DOHH2 (cell line): ENCODE measurements around the gene PTPRN2.

Source experiments
- H3F3A ChIP-seq: fragments of 200-600 bp; sonication (generic), shearing (Covaris generic); 2 replicates; pipeline ENCODE4 v1.6.0; 2016; ENCODE audit warnings: antibody characterized with exemption, mild to moderate bottlenecking; ENCODE audit not compliant: control insufficient read depth, insufficient read depth
- H3K27ac ChIP-seq: fragments of 200-600 bp; sonication (generic); 2 replicates; pipeline ENCODE4 v1.5.1; 2014; ENCODE audit warnings: low read depth, mild to moderate bottlenecking, low read length, moderate library complexity
- H3K27me3 ChIP-seq: fragments of 200-600 bp; sonication (generic); 2 replicates; pipeline ENCODE4 v1.6.1; 2014; ENCODE audit warnings: mild to moderate bottlenecking, low read length, mixed read lengths; ENCODE audit not compliant: control insufficient read depth
- H3K36me3 ChIP-seq: fragments of 200-600 bp; sonication (generic); 2 replicates; pipeline ENCODE4 v1.6.1; 2014; ENCODE audit warnings: mild to moderate bottlenecking, low read length, moderate library complexity, mixed read lengths; ENCODE audit not compliant: control insufficient read depth
- H3K4me1 ChIP-seq: fragments of 200-600 bp; sonication (generic); 2 replicates; pipeline ENCODE4 v1.6.1; 2014; ENCODE audit warnings: mild to moderate bottlenecking, low read length, mixed read lengths; ENCODE audit not compliant: control insufficient read depth
- H3K4me2 ChIP-seq: fragments of 200-600 bp; sonication (generic); 2 replicates; pipeline ENCODE4 v1.6.0; 2014; ENCODE audit warnings: mild to moderate bottlenecking, low read length, moderate library complexity
- H3K4me3 ChIP-seq: fragments of 200-600 bp; sonication (generic); 2 replicates; pipeline ENCODE4 v1.5.1; 2014; ENCODE audit warnings: mild to moderate bottlenecking, low read length, mixed read lengths
- H3K79me2 ChIP-seq: fragments of 200-600 bp; sonication (generic); 2 replicates; pipeline ENCODE4 v1.6.1; 2014; ENCODE audit warnings: mild to moderate bottlenecking, low read length, mixed read lengths; ENCODE audit not compliant: control insufficient read depth
- H3K9me2 ChIP-seq: fragments of 200-600 bp; sonication (generic); replicated peaks from 2 replicates; pipeline ENCODE4 v1.6.1; 2014; ENCODE audit warnings: mild to moderate bottlenecking, low read length, mixed read lengths; ENCODE audit not compliant: control insufficient read depth
- H3K9me3 ChIP-seq: fragments of 200-600 bp; sonication (generic); 2 replicates; pipeline ENCODE4 v1.6.1; 2014; ENCODE audit warnings: antibody characterized with exemption, low read length, mixed read lengths; ENCODE audit not compliant: control insufficient read depth, insufficient read depth
- H4K20me1 ChIP-seq: fragments of 200-600 bp; sonication (generic); 2 replicates; pipeline ENCODE4 v1.6.0; 2014; ENCODE audit warnings: low read depth, mild to moderate bottlenecking, antibody characterized with exemption, low read length, moderate library complexity; ENCODE audit not compliant: control insufficient read depth, insufficient read depth
- EZH2phosphoT487 ChIP-seq: fragments of 200-600 bp; sonication (generic); IDR thresholded peaks from 2 replicates; pipeline ENCODE4 v1.6.1; 2017; ENCODE audit warnings: borderline replicate concordance, mild to moderate bottlenecking, antibody characterized with exemption, low read length, moderate library complexity, mixed read lengths
- TF ChIP-seq, protein P1 (sequence below): fragments of 200-600 bp; sonication (generic); IDR thresholded peaks from one replicate; pipeline ENCODE4 v1.5.1; 2014; ENCODE audit warnings: antibody characterized with exemption, mild to moderate bottlenecking, low read depth, low read length; ENCODE audit not compliant: poor library complexity, severe bottlenecking

The PTPRN2 gene

DNA sequence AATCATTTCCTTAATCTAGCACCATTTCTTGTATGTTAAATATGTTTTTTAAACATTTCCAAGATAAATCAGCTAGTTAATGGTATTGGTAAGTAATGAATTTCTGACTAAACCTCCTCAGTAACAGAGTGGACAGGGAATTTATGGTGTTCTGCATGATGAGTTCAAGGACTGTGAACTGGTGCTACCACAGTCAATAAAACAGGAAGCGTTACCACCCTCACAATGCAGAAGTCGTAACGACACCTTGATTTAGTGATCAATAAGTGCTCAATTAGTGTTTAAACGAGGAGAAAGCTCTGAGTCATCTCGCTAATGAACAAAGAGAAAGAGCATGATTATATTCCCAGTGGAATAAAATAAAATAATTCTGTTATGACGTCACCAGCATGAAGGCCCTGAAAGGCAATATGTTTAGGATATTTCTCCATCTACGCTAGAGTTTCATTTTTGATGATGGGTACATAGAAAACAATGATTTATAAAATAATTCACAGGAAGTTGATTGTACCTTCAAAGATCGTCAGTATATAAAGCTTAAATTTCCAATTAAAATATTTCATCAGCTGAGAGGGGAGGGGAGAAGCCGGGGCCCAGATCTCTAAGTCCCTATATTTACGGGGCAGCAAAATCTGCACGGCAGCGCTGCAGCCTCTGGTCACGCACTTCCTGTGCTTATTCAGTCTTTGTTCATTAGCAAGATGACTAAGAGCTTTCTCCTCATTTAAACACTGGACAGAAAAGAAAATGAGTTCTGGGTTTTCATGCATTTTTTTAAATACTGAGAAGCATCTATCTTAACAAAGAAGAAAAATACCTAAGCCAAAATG is 400.5 kb downstream of the PTPRN2 start:
- TF ChIP-seq, protein P1, sequence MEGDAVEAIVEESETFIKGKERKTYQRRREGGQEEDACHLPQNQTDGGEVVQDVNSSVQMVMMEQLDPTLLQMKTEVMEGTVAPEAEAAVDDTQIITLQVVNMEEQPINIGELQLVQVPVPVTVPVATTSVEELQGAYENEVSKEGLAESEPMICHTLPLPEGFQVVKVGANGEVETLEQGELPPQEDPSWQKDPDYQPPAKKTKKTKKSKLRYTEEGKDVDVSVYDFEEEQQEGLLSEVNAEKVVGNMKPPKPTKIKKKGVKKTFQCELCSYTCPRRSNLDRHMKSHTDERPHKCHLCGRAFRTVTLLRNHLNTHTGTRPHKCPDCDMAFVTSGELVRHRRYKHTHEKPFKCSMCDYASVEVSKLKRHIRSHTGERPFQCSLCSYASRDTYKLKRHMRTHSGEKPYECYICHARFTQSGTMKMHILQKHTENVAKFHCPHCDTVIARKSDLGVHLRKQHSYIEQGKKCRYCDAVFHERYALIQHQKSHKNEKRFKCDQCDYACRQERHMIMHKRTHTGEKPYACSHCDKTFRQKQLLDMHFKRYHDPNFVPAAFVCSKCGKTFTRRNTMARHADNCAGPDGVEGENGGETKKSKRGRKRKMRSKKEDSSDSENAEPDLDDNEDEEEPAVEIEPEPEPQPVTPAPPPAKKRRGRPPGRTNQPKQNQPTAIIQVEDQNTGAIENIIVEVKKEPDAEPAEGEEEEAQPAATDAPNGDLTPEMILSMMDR = no peak
- no peak for TF ChIP-seq EZH2phosphoT487
- no peaks in the 10 kb centered on the region for H3K79me2 ChIP-seq
- no peaks in the 10 kb centered on the region for H4K20me1 ChIP-seq
- no peak overlapping the region for H3K27ac ChIP-seq
- no peaks in the 10 kb centered on the region for H3K27me3 ChIP-seq
- peaks cover 57% of the 10 kb centered on the region; the same call in 1 of the 2 replicates for H3K9me3 ChIP-seq
- H3K4me1 ChIP-seq = no peaks in the 10 kb centered on the region
- H3F3A ChIP-seq = no peaks in the 10 kb centered on the region
- no peaks in the 10 kb centered on the region for H3K9me2 ChIP-seq
- H3K4me3 ChIP-seq = no peak overlapping the region
- no peak overlapping the region for H3K4me2 ChIP-seq
- H3K36me3 ChIP-seq = no peaks in the 10 kb centered on the region

DNA sequence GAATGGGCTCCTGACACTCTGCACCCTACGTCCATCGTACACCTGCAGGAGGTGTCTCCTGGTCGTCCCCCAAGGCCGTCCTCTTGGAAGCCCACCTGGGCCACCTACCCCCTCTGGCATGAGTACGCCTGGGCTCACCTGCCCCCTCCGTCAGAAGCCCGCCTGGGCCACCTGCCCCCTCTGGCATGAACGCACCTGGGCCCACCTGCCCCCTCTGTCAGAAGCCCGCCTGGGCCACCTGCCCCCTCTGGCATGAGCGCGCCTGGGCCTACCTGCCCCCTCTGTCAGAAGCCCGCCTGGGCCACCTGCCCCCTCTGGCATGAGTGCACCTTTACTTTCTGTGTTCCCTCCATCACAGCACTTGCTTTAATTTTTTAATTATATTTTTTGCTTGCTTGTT is 401.2 kb downstream of the PTPRN2 start:
- Histone ChIP-seq H3K9me2 (no peaks in the 10 kb centered on the region), H3K9me3 (peaks cover 50% of the 10 kb centered on the region; the same call in 1 of the 2 replicates), H3K4me3 (no peak overlapping the region), H3K36me3 (no peaks in the 10 kb centered on the region), H3F3A (no peaks in the 10 kb centered on the region), H3K27me3 (no peaks in the 10 kb centered on the region), H3K4me2 (no peak overlapping the region), H3K4me1 (no peaks in the 10 kb centered on the region), H3K79me2 (no peaks in the 10 kb centered on the region), H3K27ac (no peak overlapping the region), H4K20me1 (no peaks in the 10 kb centered on the region)
- no peak for TF ChIP-seq EZH2phosphoT487
- TF ChIP-seq, protein P1 = no peak

DNA sequence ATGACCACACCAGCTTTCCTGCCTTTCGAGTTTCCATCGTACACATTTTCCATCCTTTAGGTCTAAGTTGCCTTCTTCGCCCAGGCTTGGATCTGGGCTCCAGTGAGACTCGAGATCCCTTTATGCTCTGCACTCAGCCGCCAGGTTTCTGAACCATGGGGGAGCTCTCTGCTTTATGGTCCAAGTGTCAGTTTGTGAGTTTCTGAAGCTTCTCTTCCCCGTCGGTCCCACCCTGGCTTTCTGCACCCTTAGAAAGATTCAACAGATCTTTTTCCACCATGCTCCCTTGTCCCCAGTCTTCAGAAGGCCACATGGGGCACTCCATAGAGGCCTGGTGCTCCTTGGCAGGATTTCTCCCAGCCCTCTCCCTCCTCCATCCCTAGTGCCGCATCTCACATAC is 402.0 kb downstream of the PTPRN2 start:
- no peaks in the 10 kb centered on the region for H4K20me1 ChIP-seq
- no peaks in the 10 kb centered on the region for H3K27me3 ChIP-seq
- H3K79me2 ChIP-seq = no peaks in the 10 kb centered on the region
- no peak overlapping the region for H3K4me3 ChIP-seq
- TF ChIP-seq, protein P1 = no peak
- no peak for TF ChIP-seq EZH2phosphoT487
- H3K9me2 ChIP-seq = no peaks in the 10 kb centered on the region
- H3K9me3 ChIP-seq = peaks cover 42% of the 10 kb centered on the region; the same call in 1 of the 2 replicates
- H3K4me2 ChIP-seq = no peak overlapping the region
- no peaks in the 10 kb centered on the region for H3K36me3 ChIP-seq
- no peak overlapping the region for H3K27ac ChIP-seq
- no peaks in the 10 kb centered on the region for H3F3A ChIP-seq
- no peaks in the 10 kb centered on the region for H3K4me1 ChIP-seq
